ENCODE measurements around the gene CENPP. TPM values are rescaled to one million over a fixed set of nuclear protein-coding genes. Genes with fewer than 3 reads are reported as not detected.

The CENPP gene
- total RNA-seq, 1 donor from 2014 or later = 9.3 TPM

GRCh38 chr9:92324431-92324830, 1.3 kb upstream of the CENPP start:
- H3K4me3 ChIP-seq = peak overlapping the region; percentile 70 to 80
- no peaks in the 10 kb centered on the region for H3K9me3 ChIP-seq
- no peak for DNase-seq (ENCODE audit: extremely low spot score in 2 of 2)
- peaks cover 29% of the 10 kb centered on the region for H3K4me1 ChIP-seq
- peaks cover 0 to 28% of the 10 kb centered on the region in 2 donors for H3K36me3 ChIP-seq
- H3K27me3 ChIP-seq = no peaks in the 10 kb centered on the region
- intact Hi-C loops (cut with DNase I) = no loop called here
- TF ChIP-seq POLR2A (IDR thresholded peaks at IDR 0.05) (no peak), POLR2AphosphoS5 (IDR thresholded peaks at IDR 0.05; ENCODE audit: insufficient read depth in 1 of 2, low read depth in 1 of 2) (no peak), CTCF (IDR thresholded peaks at IDR 0.05) (no peak)
- H3K27ac ChIP-seq = peak overlapping the region; percentile 93

DNA sequence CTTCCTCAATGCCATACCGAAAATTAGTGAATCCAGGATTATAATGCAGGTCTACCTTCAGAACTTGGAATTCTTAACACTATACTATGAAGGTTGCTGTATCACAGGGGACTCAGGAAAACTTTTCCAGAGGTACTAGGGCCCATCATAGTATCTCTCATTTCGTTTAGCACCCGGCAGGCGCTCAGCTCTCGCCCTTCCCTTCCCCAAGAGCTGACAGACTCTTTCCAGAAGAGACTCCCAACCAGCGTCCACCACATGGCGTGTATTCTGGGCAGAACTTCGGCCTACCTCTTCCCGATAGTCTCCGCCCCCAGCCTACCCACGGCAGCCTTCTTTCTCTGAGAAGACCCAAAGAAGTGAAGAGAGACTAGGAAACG, 874 bp upstream of the CENPP start:
- H3K4me1 ChIP-seq = peaks cover 29% of the 10 kb centered on the region
- intact Hi-C loops (cut with DNase I) = no loop called here
- H3K36me3 ChIP-seq = peaks cover 0 to 23% of the 10 kb centered on the region in 2 donors
- H3K4me3 ChIP-seq = peak overlapping the region; percentile 70 to 80
- peak overlapping the region; percentile 93 for H3K27ac ChIP-seq
- no peak for TF ChIP-seq POLR2AphosphoS5 (IDR thresholded peaks at IDR 0.05; ENCODE audit: insufficient read depth in 1 of 2, low read depth in 1 of 2)
- H3K27me3 ChIP-seq = no peaks in the 10 kb centered on the region
- no peaks in the 10 kb centered on the region for H3K9me3 ChIP-seq
- DNase-seq (ENCODE audit: extremely low spot score in 2 of 2) = no peak

- Histone ChIP-seq H3K27me3 (no peaks in the 10 kb centered on the region), H3K4me1 (peaks cover 29% of the 10 kb centered on the region), H3K4me3 (peak overlapping the region; percentile 70 to 80), H3K9me3 (no peaks in the 10 kb centered on the region), H3K36me3 (peaks cover 0 to 18% of the 10 kb centered on the region in 2 donors), H3K27ac (peak overlapping the region; percentile 93)
- intact Hi-C loops (cut with DNase I) = no loop called here
- no peak for TF ChIP-seq POLR2AphosphoS5 (IDR thresholded peaks at IDR 0.05; ENCODE audit: insufficient read depth in 1 of 2, low read depth in 1 of 2)
- TF ChIP-seq POLR2A (IDR thresholded peaks at IDR 0.05) = no peak
- TF ChIP-seq CTCF (IDR thresholded peaks at IDR 0.05) = no peak
- DNase-seq (ENCODE audit: extremely low spot score in 2 of 2) = peak in 1 of 2 donors; percentile 88
These were observed 293 bp downstream of the CENPP start for GRCh38 chr9:92325991-92326500.

- peaks cover 0 to 4% of the 10 kb centered on the region in 2 donors for H3K36me3 ChIP-seq
- no peaks in the 10 kb centered on the region for H3K9me3 ChIP-seq
- intact Hi-C loops (cut with DNase I) = no loop called here
- no peak for TF ChIP-seq CTCF (IDR thresholded peaks at IDR 0.05)
- no peak for TF ChIP-seq POLR2A (IDR thresholded peaks at IDR 0.05)
- no peak for TF ChIP-seq POLR2AphosphoS5 (IDR thresholded peaks at IDR 0.05; ENCODE audit: insufficient read depth in 1 of 2, low read depth in 1 of 2)
- peaks cover 29% of the 10 kb centered on the region for H3K4me1 ChIP-seq
- no peak overlapping the region for H3K4me3 ChIP-seq
- DNase-seq (ENCODE audit: extremely low spot score in 2 of 2) = no peak
- H3K27ac ChIP-seq = no peak overlapping the region
- no peaks in the 10 kb centered on the region for H3K27me3 ChIP-seq
These were observed 1.6 kb downstream of the CENPP start for GRCh38 chr9:92327283-92327850.

DNA sequence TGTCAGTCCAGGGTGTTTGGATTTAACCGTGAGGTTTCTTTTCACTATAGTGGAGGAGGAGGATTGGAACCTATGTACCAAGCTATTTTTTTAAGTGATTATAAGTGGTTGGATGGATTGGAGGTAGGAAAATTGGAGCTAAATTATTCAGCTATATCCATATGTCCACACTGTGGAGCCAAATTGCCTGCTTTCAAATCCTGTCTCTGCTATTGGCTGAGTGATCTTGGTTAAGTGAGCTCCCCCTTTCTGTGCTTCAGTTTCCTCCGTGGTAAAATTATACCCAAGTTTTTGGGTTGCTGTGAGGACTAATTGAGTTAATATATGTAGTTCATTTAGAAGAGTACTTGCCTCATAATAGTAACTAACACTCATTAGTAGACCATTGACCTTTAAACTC, 2.5 kb downstream of the CENPP start:
- intact Hi-C loops (cut with DNase I) = no loop called here
- TF ChIP-seq CTCF (IDR thresholded peaks at IDR 0.05) = no peak
- TF ChIP-seq POLR2AphosphoS5 (IDR thresholded peaks at IDR 0.05; ENCODE audit: insufficient read depth in 1 of 2, low read depth in 1 of 2) = no peak
- TF ChIP-seq POLR2A (IDR thresholded peaks at IDR 0.05) = no peak
- H3K9me3 ChIP-seq = no peaks in the 10 kb centered on the region
- H3K27me3 ChIP-seq = no peaks in the 10 kb centered on the region
- H3K4me1 ChIP-seq = peaks cover 28% of the 10 kb centered on the region
- H3K27ac ChIP-seq = no peak overlapping the region
- no peak for DNase-seq (ENCODE audit: extremely low spot score in 2 of 2)
- no peak overlapping the region for H3K4me3 ChIP-seq
- no peaks in the 10 kb centered on the region for H3K36me3 ChIP-seq

Data from vagina (tissue), 2 donors.